GM08714 (cell line): ENCODE data around the gene LYL1.

Source experiments
- H3K4me3 ChIP-seq: fragments of 200-500 bp; sonication (Bioruptor generic); 2 replicates; pipeline ENCODE4 v1.5.1; 2014; ENCODE audit warnings: mild to moderate bottlenecking, low read length, inconsistent platforms
- ZNF274 ChIP-seq: IDR thresholded peaks from 2 replicates; pipeline ENCODE4 v1.6.1; 2012; ENCODE audit warnings: mild to moderate bottlenecking, low read depth, low read length

LYL1 gene

DNA sequence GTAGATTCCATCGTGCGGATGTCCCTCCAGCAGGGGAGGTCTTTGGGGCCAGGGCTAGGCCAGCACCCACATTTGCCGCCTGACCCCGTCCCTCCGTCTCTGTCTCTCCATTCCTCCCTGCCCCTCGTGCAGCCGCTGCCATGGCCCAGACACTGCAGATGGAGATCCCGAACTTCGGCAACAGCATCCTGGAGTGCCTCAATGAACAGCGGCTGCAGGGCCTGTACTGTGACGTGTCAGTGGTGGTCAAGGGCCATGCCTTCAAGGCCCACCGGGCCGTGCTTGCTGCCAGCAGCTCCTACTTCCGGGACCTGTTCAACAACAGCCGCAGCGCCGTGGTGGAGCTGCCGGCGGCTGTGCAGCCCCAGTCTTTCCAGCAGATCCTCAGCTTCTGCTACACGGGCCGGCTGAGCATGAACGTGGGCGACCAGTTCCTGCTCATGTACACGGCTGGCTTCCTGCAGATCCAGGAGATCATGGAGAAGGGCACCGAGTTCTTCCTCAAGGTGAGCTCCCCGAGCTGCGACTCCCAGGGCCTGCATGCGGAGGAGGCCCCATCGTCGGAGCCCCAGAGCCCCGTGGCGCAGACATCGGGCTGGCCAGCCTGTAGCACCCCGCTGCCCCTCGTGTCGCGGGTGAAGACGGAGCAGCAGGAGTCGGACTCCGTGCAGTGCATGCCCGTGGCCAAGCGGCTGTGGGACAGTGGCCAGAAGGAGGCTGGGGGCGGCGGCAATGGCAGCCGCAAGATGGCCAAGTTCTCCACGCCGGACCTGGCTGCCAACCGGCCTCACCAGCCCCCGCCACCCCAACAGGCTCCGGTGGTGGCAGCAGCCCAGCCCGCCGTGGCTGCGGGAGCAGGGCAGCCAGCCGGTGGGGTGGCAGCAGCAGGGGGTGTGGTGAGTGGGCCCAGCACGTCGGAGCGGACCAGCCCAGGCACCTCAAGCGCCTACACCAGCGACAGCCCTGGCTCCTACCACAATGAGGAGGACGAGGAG is 32.7 kb upstream of the LYL1 start:
- TF ChIP-seq ZNF274: no peak
- no peak overlapping the region for H3K4me3 ChIP-seq

DNA sequence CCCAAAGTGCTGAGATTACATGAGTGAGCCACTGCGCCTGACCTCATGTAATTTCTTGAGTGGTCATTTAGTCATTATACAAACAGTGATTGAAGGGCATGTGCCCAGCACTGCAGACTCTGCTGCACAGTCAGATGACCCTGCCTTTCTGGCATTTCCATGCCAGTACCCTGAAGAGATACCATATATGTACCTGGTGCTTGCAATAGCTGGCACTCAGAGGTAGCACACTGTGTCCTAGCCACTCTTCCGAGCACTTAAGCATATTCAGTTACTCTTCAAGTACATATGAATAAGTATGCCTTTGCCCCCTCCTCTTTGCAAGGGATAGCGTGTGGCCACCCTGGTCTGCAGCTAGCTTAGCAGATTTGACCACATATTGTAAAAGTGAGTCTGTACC is 32.0 kb upstream of the LYL1 start:
- no peak overlapping the region for H3K4me3 ChIP-seq
- TF ChIP-seq ZNF274: no peak

DNA sequence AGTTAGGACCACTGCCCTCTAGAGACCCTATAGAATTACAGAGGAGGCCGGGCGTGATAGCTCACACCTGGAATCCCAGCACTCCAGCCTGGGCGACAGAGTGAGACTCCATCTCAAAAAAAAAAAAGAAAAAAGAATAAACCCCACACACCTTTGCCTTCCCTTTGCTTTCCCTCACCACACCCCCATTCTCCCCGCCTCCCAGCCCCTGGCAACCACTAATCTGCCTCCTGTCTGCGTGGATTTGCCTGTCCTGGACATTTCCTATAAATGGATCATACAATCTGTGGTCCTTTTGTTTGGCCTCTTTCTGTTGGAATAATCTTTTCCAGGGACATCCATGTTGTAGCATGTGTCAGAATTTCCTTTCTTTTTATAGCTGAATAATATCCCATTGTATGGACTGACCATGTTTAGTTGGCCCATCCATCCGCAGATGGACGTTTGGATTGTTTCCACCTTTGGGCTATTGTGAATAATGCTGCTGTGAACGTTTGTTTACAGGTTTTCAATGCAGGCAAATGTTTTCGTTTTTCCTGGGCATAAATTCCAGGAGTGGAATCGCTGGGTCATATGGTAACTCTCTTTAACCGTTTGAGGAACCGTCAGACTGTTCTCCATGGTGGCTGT is 30.7 kb upstream of the LYL1 start:
- no peak for TF ChIP-seq ZNF274
- no peak overlapping the region for H3K4me3 ChIP-seq

DNA sequence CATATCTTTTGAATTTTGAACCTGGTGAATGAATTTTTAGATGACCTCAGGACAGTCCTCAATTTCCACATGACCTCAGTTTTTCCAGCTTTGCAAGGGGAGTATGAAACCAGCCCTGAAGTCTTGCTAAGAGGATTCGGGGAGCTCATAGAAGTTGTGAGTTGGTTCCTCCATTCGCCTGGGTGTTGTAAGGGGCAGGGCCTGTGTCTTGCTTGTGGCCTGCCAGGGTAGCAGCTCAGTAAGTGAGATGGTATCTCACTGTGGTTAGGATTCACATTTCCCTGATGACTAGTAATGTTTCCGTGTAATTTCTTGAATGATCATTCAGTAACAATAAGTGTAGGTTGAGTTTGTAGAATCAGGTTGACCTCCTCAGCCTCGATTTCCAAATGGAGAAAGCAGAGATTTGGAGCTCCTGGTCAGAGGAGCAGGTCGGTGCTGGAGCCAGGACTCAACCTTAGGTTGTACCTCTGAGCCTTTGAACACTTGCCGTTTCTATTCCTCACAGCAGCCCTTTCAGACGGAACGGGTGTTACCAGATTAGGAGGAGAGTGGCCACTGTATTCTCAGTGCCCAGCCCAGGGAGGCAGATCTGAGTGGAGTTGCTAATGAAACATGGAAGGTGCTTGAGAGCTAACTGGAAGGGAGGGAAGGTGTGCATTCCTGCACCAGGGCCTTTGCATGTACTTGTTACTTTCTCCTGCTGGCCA is 30.0 kb upstream of the LYL1 start:
- H3K4me3 ChIP-seq: no peak overlapping the region
- TF ChIP-seq ZNF274: no peak

DNA sequence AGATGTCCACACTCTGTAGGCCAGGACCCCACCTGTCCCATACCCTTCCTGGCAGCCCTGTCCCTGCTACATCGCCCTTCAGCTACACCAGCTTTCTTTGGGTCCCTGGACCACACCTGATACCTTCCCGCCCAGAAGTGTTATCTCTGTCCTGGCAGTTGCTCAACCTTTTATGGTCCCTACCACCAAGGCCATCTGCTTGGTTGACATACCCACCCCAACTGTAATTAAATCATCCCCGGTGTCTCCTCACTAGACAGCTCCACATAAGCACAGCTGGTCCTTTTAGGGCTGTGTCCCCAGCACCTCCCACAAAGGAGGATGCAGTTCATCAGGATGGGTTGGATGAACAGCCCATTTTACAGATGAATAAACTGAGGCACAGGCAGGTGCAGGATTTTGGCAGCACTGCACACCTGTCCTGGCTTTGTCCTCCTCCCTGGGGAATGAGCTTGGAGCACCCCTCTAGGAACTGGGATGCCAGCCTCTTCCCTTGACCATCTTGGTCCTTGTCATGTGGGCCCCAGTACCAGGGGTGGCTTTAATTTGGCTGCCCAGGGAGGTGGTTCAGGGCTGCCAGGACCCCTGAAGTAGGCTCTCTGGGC is 28.3 kb upstream of the LYL1 start:
- H3K4me3 ChIP-seq: no peak overlapping the region
- TF ChIP-seq ZNF274: no peak

DNA sequence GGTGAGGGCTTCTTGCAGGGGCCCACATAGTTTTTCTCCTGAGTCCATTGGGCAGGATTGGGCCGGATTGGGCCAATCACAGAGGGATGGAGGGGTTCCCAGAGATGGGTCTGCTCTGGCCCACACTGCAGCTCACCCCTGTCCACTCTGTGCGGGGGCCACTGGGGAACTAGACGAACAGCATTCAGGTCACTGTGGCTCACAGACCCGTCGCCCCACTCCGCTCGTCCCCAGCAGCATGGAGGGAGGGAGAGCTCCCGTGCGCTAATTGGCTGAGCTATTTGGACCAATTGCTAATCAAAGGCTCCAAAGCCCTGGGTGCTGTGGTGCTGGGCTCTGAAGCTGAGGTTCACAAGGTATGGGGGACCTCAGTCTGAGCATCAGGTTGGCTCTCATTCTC is 26.7 kb upstream of the LYL1 start:
- TF ChIP-seq ZNF274: no peak

DNA sequence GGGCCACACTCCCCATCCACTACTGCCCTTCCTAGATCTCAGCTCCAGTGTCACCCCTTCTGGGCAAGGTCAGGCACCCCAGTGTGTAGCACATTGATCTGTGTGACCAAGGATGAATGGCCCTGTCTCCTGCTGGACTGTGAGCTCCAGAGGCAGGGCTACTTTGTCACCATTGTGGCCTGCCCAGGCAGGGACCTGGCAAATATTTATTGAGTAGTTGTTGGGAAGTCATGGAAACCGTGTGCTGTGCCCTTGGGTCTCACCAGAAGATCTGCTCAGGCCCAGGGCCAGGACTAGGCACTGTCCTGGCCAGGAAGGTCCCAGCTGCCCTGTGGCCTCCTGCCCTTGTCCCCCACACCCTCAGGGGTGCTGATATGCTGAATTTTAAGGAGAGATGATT is 25.9 kb upstream of the LYL1 start:
- TF ChIP-seq ZNF274: no peak
- no peak overlapping the region for H3K4me3 ChIP-seq

More for the DNA sequence above, 26.7 kb upstream of the LYL1 start:
- H3K4me3 ChIP-seq: no peak overlapping the region

DNA sequence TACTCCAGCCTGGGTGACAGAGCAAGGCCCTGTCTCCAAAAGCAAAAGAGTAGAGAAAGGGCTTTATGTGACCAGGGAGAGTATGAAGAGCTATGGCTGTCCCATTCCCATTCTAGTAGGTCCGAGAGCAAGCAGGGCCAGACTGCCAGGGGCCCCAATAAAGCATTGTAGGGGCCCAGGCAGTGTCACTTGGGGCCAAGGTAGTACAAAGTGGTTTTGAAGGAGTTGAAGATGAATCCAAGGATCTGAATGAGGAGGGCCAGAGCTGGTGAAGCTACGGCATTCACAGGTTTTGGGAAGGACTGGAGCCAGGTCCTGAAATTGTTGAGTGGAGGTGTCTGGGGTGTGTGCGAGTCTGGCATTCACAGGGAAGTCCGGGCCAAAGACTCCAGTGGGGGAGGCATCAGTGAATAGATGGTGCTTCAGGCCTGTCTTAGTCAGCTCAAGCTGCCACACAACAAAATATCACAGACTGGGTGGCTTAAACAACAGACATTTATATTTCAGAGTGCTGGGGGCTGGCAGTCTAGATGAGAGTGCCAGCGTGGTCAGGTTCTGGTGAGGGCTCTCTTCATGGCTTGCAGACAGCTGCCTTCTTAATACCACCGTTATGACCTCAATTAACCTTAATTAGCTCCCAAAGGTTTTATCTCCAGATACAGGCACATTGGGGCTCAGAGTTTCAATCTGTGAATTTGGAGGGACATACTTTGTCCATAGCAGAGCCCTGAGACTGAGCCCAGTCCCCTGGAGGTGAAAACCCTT is 25.3 kb upstream of the LYL1 start:
- H3K4me3 ChIP-seq: no peak overlapping the region
- no peak for TF ChIP-seq ZNF274

DNA sequence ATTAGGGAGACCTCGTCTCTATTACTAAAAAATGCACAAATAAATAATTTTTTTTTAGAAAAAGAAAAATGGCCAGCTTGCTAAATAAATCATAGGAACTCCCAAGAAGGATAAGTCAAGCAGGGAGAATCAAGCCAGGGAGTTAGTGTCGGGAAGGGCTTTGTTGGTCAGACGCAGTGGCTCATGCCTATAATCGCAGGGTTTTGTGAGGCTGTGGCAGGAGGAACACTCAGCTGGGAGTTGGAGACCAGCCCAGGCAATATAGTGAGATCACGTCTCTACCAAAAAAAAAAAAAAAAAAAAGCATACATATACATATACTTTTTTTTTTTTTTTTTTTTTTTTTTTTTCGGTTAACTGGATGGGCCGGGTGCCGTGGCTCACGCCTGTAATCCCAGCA is 24.4 kb upstream of the LYL1 start:
- no peak overlapping the region for H3K4me3 ChIP-seq
- no peak for TF ChIP-seq ZNF274

DNA sequence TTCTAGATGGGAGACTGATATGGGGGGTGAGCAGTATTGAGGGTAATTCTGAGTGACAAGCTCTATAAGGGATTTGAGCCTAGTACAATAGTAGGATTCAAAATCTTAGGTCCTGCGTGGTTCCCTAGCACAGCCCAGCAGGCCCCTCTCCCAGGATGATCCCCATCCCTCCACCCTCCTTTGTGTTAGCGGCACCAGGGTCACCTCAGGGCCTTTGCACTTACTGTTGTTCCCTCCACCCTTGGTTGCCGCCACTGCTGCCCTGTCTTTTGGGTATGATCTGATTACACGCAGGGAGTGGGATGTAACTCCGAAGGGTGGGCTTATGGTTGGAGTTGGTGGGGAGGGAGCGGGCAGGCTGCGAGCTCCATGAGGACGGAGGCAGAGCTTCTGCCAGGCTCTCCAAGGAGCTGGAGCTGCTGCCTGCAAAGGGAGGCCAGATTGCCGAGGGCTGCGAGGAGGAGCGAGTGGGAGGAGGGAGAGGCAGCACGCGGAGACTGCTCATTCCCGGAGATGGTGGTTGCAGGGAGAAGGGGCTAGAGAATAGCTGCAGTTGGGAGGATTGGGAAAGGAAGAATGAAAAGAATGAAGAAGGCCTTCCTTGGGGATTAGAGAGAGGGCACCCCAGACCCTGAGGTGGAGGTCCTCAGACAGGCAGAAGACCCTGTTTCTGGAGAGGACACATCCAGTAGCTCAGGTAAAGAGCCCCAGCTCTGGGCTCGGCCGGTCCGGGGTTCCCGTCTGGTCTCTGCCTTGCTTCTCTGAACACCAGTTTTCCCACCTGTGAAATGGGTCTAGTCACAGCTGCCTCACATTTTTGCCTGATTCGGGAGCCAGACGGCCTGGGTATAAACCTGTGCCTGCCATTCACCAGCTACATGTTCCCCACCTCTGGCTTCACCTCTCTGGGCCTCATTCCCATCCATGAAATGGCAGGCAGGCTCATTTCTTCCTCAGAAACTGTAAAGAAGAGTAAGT is 20.6 kb upstream of the LYL1 start:
- H3K4me3 ChIP-seq: no peak overlapping the region

DNA sequence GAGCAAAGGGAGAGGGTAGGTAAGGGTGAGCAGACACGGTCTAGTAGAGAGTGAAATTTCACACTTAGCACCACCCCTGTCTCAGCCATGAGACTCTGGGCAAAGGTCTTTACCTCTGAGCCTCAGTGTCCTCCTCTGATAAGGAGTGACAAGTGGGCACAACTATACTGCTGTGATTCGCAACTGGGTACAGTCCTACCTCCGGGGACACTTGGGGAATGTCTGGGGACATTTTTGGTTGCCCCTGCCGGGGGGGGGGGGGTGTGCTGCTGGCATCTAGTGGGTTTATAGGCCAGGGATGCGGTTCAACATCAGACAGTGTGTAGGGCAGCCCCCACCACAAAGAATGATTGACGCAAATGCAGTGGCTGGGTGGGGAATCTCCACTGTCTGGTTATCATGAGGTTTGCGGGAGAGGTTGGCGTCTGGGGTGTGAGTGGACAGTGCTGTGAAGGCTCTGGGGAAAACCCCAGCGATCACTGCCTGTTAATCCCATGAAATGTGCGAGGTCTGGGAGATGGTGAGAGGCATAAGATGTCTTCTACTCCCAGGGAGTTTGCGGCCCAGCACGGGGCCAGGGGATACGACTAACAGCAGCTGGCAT is 19.7 kb upstream of the LYL1 start:
- H3K4me3 ChIP-seq: no peak overlapping the region
- no peak for TF ChIP-seq ZNF274

More for the DNA sequence above, 20.6 kb upstream of the LYL1 start:
- TF ChIP-seq ZNF274: no peak
